Body of pancreas (tissue), 4 donors: ENCODE measurements around the gene S100A9.

Experiments
- POLR2A ChIP-seq, 3 donors: fragments of 450-650 bp; IDR thresholded peaks; one replicate each; pipeline ENCODE4 v1.6.1; 2016; ENCODE audit warnings: antibody characterized with exemption in 3 of 3, mild to moderate bottlenecking in 2 of 3
- TF ChIP-seq, protein P1 (sequence below), 7 experiments: fragments of 450-650 bp in 4 of 7; fragments of 200-600 bp in 3 of 7; sonication (generic) in 3 of 7; IDR thresholded peaks; one replicate each; pipeline ENCODE4 v1.5.1; 2016 to 2019; ENCODE audit warnings: antibody characterized with exemption in 7 of 7

DNA sequence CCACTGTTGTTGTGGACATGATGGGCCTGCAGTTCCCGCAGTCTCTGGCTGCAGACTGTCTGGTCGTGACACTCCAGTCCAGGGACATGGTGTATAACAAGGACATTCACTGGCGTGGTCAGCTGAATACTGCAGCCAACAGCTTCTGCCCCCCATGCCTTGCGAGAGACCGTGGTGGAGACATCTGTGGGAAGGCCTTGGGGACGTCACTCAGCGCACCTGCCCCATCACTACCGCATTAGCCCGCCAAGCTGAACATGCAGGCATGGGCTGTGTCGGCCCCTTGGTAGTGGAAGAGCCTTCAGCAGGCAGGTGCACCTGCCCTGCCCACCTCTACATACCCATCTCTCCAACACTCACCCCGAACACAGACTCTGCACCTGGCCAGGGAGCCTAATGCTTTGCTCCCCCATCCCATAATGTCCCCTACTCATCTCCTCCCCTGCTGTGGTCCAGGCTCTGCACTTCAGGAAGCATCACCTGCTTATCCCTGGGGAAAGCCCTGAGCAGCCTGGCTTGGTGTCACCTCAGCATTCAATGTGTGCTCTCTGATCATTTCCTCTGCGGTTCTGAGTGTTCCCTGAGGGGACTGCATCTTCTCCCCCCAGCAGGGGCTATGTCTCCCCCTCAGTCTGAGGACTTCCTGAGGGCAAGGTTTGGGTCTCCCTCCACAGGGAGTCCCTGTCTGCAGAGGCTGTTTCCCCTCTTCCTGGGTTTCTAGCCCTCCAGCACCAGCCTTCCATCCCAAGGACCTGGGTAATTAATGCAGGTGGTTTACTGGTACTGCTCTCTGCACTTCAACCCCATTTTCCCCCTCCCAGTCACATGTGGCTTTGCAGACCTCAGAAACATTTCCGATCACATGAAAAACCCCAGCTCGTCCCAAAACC, 12.2 kb upstream of the S100A9 start:
- TF ChIP-seq POLR2A (IDR thresholded peaks at IDR 0.05): no peak
- TF ChIP-seq, protein P1, sequence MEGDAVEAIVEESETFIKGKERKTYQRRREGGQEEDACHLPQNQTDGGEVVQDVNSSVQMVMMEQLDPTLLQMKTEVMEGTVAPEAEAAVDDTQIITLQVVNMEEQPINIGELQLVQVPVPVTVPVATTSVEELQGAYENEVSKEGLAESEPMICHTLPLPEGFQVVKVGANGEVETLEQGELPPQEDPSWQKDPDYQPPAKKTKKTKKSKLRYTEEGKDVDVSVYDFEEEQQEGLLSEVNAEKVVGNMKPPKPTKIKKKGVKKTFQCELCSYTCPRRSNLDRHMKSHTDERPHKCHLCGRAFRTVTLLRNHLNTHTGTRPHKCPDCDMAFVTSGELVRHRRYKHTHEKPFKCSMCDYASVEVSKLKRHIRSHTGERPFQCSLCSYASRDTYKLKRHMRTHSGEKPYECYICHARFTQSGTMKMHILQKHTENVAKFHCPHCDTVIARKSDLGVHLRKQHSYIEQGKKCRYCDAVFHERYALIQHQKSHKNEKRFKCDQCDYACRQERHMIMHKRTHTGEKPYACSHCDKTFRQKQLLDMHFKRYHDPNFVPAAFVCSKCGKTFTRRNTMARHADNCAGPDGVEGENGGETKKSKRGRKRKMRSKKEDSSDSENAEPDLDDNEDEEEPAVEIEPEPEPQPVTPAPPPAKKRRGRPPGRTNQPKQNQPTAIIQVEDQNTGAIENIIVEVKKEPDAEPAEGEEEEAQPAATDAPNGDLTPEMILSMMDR (IDR thresholded peaks at IDR 0.05): no peak
